Fibroblast of gingiva (primary cell): ENCODE data around the gene TMEM154.

Experiments used
- DNase-seq: peaks from one replicate; pipeline ENCODE4 v3.0.0-alpha.2; 2011; ENCODE audit warnings: low read depth

The TMEM154 gene

GRCh38 chr4:152629908-152630307, 49.9 kb downstream of the TMEM154 start:
- DNase-seq = no peak

- DNase-seq = peak; percentile 27
Measured at GRCh38 chr4:152628128-152628527, 51.7 kb downstream of the TMEM154 start.

DNA sequence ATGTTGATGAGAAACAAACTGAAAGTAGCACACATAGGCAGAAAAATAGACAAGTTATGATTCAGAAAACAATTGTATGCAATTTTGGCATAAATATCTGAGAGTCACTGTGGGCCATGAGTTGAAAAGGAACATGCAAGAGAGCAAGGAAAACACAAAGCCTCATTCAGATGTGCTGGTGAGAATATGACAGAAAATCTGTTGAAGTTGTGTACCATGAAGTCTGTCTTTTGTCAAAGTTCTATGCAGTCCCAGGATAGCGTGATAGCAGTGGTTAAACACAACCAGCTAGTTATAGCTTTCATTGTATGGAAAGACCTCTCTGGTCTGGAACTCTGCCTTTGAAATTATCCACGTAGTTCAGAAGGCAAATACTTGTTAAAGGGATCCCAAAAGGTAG, 53.0 kb downstream of the TMEM154 start:
- DNase-seq = no peak

DNA sequence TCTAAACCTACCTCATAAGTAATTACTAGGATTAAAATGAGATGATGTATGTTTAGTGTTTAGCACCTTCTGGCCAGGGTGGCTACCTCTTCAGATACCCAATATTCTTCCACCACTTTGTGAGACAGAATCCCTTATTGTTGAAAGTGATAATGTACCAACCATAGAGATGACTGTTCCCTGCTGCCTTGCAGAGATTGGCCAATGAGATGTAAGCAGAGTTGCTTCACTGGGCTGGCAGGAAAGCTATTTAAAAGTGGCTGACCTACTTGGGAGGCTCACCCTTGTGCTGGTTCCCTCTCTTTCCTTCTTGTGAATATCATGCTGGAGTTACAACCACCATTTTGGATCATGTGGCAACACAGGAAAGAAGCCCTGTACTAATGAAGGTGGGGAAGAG, 58.9 kb downstream of the TMEM154 start:
- no peak for DNase-seq

- no peak for DNase-seq
Measured at GRCh38 chr4:152620218-152620617, 59.6 kb downstream of the TMEM154 start.

DNA sequence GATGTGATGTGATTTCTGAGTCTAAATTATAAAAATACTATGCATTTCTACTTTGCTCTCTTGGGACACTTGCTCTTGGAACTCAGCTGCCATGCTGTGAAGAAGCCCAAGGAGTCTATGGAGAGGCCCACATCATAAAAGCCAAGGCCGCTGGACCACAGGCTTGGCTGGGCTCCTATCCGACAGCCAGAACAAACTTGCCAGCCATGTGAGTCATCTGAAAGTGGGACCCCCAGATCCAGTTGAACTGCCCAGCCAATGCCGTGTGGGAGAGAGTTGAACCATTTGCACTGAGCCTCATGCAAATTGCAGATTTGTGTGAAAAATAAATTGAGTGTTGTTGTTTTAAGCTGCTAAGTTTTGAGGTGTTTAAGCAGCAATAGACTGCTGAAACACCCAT, 60.2 kb downstream of the TMEM154 start:
- no peak for DNase-seq

GRCh38 chr4:152618971-152619370, 60.8 kb downstream of the TMEM154 start:
- DNase-seq = no peak

GRCh38 chr4:152616804-152617203, 63.0 kb downstream of the TMEM154 start:
- DNase-seq = no peak

DNA sequence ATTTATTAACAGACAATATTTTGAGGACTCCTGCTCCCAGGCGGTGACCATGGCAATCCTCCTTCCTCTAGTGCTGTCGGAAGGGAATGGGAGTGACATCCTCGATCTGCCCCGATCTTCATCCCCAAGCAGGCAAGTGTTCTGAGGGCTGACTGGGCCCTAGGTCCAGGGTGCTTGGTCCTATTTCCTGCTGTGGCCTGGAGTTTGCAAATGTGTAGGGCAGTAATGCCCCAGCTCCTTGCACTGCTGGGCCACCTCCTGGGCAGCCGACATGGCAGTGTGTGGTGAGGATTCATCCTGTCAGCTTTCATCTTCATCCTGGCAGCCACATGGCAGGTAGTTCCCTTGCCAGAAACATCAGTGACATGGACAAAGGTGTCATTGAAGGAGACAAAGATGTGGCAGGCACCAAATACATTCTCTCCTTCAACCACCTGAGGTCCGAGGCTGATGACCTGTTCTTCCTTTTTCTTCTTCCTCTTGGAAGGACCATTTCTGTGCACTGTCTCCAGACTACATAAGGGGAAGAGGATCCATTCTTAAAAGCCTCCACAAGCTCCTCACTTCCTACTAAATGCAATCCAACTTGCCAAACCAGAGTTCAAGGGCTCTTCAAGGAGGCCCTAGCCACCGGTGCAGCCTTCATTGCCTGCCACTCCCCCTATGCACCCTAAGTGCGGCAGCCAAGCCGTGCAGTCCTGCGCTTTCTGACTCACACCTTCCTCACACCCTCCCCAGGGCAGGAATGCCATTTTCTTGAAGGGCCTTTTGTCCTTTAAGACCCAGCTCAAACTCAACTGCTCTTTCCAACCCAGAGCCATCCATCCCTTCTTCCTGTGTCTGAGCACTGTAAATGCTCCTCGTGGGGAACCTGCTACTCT, 65.7 kb downstream of the TMEM154 start:
- DNase-seq = no peak

GRCh38 chr4:152613351-152613750, 66.4 kb downstream of the TMEM154 start:
- DNase-seq = no peak

- DNase-seq = no peak
Measured at GRCh38 chr4:152610131-152610530, 69.7 kb downstream of the TMEM154 start.

DNA sequence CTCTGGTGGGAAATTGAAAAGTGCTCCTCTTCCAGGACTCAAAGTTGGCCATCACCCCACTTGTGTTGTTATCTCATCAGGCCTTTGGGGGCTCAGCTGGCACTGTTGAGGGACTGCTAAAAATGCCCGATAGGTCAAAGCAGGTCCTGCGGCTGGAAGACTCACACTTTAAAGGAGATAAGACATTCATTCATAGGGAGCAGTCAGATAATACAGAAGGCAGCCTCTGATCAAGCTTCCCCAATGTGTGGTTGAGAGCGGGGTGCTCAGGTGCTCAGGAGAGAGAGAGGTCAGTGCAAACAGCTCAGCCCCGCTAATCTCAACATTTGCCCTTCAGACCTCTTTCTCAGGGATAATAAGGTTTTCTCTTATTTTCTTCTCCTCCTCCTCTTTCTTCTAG, 70.3 kb downstream of the TMEM154 start:
- no peak for DNase-seq

DNA sequence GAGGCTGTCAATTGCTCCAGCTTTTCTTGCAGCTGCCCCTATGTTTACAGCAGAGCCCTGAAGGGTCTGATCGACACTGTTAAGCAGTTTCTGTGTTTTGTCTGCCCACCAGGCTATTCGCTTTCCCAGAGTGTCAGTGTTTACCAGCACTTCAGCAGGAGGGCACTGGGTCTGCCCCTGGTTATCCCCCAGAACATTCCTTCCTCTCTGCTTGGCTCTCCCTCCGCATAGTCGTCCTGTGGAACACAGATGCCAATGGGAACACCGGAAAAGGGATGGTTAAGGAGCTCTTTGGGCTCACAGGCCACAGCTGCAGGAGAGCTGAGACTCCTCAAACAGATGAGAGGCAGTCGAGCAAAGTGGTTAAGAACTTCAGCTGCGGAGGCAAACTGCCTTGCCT, 72.6 kb downstream of the TMEM154 start:
- DNase-seq = no peak

DNA sequence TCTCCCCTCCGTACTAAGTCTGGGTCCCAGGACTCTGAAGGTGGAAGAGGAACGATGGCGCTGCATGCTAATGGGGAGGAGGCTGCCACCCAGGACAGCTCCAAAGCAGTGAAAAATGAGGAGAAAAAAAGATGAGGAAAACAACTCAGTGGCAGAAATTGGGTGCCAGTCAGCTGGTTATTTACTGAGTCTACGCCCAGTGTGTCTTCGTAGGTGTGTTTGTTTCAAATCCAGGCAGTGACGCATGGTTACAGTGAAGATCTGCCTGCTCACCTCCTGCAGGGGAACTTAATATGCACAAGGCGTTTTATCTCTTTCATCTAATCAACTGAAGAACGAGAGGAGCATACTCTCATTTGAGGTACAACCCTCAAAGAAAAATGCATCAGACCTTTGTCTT, 73.0 kb downstream of the TMEM154 start:
- DNase-seq = no peak

DNA sequence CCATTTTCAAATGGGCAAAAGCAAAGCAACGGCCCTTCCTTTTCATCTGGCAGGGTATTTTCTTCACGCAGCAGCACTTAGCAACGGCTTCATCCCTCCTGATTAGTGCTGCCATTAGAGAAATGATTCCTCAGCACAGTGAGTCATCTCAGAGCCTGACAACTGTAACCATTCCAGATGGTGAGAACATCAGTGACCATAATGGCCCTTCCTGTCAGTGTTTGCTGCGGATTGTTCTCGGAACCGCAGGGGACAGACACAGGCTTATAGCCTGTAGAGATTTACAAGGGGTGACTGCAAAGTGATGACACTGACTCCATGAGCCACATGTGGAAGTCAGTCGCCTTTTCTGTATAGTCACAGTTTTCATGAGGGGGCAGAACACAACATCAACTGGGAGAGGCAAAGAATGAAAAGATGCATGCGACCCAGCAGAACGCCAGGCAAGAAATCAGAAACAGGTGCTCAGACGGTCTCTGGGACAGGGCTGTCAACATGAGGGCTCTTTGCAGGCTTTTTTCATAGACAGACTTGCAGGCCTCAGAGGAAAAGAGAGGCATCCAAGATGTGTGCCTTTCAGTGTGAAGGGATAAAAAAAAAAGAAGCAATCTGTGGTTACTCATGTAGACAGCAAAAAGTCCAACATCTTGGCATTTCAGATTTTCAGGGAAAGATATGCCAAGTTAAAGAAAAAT, 74.0 kb downstream of the TMEM154 start:
- peak; percentile 45 for DNase-seq

GRCh38 chr4:152605031-152605430, 74.8 kb downstream of the TMEM154 start:
- no peak for DNase-seq

- no peak for DNase-seq
Measured at GRCh38 chr4:152601156-152601555, 78.6 kb downstream of the TMEM154 start.

DNA sequence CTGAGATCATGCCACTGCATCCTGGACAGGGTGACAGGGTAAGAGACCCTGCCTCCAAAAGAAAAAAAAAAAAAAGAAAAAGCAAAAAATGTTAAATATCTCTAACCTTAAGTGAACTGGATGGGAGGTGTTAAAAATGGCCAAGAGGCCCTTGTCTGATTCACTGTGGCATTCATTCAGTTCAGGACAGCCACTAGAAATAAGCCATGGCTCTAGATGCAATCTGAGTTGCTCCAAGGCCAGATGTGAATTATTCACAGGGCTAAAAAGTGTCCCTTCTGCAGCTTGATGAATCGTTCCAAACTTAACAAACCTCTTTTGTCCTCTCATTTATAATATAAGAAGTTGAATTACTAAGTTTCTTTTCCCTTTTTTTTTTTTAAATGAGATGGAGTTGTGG, 80.2 kb downstream of the TMEM154 start:
- no peak for DNase-seq

DNA sequence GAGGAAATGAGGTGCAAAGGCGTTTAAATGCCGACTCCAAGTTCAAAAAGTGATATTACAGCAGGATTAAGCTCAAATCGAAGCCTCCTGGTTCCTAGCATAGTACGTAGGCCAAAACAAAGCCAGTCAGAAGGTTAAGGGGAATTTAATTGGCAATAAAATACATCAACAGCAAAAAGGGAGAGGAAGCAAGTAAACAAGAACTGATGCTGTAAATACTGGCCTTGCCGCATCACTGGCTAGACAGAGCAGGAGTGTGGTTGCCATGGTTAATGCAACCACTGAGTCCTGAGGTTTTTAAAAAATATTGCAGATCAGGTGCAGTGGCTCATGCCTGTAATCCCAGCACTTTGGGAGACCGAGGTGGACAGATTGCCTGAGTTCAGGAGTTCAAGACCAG, 80.7 kb downstream of the TMEM154 start:
- DNase-seq = no peak

- no peak for DNase-seq
Measured at GRCh38 chr4:152598454-152598853, 81.3 kb downstream of the TMEM154 start.

GRCh38 chr4:152594978-152595925, 84.5 kb downstream of the TMEM154 start:
- no peak for DNase-seq

DNA sequence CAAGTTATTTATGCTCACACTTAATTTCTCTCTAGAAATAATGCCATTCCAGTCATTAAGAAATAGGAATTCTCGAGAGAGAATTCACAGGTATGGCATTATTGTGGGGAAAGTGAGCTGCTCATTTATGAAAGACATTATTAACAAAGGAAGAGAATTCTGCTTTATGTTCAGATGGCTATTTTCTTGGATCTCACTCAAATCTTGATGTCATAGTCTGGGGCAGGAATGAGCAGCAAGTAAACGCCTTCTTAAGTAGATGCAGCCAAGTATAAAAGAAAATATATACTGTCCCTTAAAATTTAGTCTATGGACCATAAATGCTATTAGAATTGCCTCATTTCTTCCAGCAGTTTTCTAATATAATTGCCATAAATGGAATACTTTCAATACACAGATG, 85.7 kb downstream of the TMEM154 start:
- DNase-seq = no peak
